Ovary (tissue), 9 donors: ENCODE measurements around the gene SPRY2. TPM values are rescaled to one million over a fixed set of nuclear protein-coding genes. Genes with fewer than 3 reads are reported as not detected.
"Not testable (repeated sequence)": the region's sequence is repeated elsewhere in the genome, so short reads cannot be mapped to it uniquely, and the experiment has no call there.

Source experiments
- DNase-seq, 5 donors: peaks; one replicate each; pipeline ENCODE4 v3.0.0-alpha.2; 2019 to 2020
- H3K27ac ChIP-seq, 2 donors: fragments of 200-600 bp; one replicate each; pipeline versions ENCODE4 v1.5.1 to v1.8.0; 2019 to 2022
- H3K27me3 ChIP-seq: fragments of 200-600 bp; one replicate; pipeline ENCODE4 v1.8.0; 2022
- H3K36me3 ChIP-seq: fragments of 200-600 bp; sonication (generic); one replicate; pipeline ENCODE4 v1.5.1; 2019
- H3K4me1 ChIP-seq: one replicate; pipeline ENCODE4 v1.8.1; 2013; ENCODE audit warnings: mild to moderate bottlenecking, moderate library complexity; ENCODE audit not compliant: insufficient read depth
- H3K4me3 ChIP-seq: fragments of 200-600 bp; sonication (generic); one replicate; pipeline ENCODE4 v1.5.1; 2017
- H3K9me3 ChIP-seq, 2 donors: fragments of 200-600 bp in 1 of 2; sonication (generic) in 1 of 2; one replicate each; pipeline versions ENCODE4 v1.5.1 to v1.8.1; 2013 to 2019; ENCODE audit warnings: mild to moderate bottlenecking in 1 of 2, moderate library complexity in 1 of 2
- EP300 ChIP-seq: sonication (generic); formaldehyde crosslinking; IDR thresholded peaks from one replicate; pipeline ENCODE4 v1.6.1; 2017; ENCODE audit warnings: antibody characterized with exemption
- POLR2A ChIP-seq: fragments of 450-650 bp; IDR thresholded peaks from one replicate; pipeline ENCODE4 v1.6.1; 2017; ENCODE audit warnings: antibody characterized with exemption, mild to moderate bottlenecking, moderate library complexity
- whole genome bisulfite sequencing, 3 donors: extraction: QIAGEN DNeasy Blood & Tissue Kit in 1 of 3; methylation state at CpG; one replicate each; pipeline versions ENCODE4 v1.1.5 to v1.1.7; 2013 to 2017; 5-methylcytosine and 5-hydroxymethylcytosine counted together
- intact Hi-C, 4 donors: fragments of 100-400 bp; cut with DNase I; formaldehyde crosslinking; loops; one replicate each; pipeline versions ENCODE4 v1.11.0 to v1.15.1; 2022 to 2023
- polyA plus RNA-seq, 2 donors: library from polyadenylated mRNA; stranded (reverse); fragments of 200-250 nt in 1 of 2; fragments of 350-450 nt in 1 of 2; fragmentation: Illumina TruSeq in 1 of 2; extraction: RNeasy Lipid Tissue Mini Kit (QIAGEN cat#74804) in 1 of 2; gene quantifications; one replicate each; pipeline ENCODE4 v1.2.3, GENCODE V29; 2013 to 2014
- total RNA-seq, 7 donors: library from RNA; depleted of rRNA in 2 of 7; stranded (reverse); fragments of >200 nt in 2 of 7; fragmentation: NEBNext Ultra II Directional in 3 of 7; extraction: Animal tissue kit (Norgen Biotek cat#: 25700) in 3 of 7; gene quantifications; one replicate each; pipeline versions ENCODE4 v1.1.0 to v1.2.4, GENCODE V29; 2016 to 2023
- TF ChIP-seq, protein P1 (sequence below), 3 donors: fragments of 450-650 bp in 2 of 3; fragments of 200-600 bp in 1 of 3; IDR thresholded peaks; one replicate each; pipeline versions ENCODE4 v1.5.1 to v1.8.0; 2016 to 2022; ENCODE audit warnings: antibody characterized with exemption in 3 of 3, mild to moderate bottlenecking in 1 of 3
- donor health status: DM: no; HTN: no; CAD: no; lungs with moderate emphysema.
- donor health status: DM: no; HTN: no; CAD: no.
- donor health status: Bipolar disorder and iron deficiency.
- donor health status: DM: yes; HTN: yes; CAD: no.
- donor health status: DM: no; HTN: no; CAD: no.
- donor health status: DM: yes; HTN: yes; CAD: no.

Gene SPRY2
- total and polyA plus RNA-seq, 9 donors: 11.5 to 28.5 (median 16.5) TPM

DNA sequence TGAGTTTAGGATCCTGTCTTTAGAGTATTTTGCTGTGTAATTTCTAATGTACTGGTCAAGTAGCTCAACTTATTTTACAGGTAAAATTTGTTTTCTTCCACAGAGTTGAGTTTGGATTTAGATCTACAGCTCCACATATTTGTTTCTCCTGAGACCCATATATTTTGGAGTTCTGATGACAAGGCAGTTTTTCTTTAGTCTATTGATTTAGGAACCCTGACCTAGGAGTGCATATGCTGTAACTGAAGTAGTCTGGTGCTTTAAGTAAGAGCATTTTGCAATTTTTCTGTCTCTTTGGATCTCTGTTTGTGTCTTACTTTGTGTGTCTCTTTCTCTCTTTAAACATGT, 19.5 kb upstream of the SPRY2 start:
- no peaks in the 10 kb centered on the region for H3K36me3 ChIP-seq
- H3K4me3 ChIP-seq: no peak overlapping the region
- no peak overlapping the region for H3K27ac ChIP-seq
- no peaks in the 10 kb centered on the region for H3K27me3 ChIP-seq
- intact Hi-C loops: no loop called here
- no peaks in the 10 kb centered on the region for H3K9me3 ChIP-seq
- TF ChIP-seq, protein P1, sequence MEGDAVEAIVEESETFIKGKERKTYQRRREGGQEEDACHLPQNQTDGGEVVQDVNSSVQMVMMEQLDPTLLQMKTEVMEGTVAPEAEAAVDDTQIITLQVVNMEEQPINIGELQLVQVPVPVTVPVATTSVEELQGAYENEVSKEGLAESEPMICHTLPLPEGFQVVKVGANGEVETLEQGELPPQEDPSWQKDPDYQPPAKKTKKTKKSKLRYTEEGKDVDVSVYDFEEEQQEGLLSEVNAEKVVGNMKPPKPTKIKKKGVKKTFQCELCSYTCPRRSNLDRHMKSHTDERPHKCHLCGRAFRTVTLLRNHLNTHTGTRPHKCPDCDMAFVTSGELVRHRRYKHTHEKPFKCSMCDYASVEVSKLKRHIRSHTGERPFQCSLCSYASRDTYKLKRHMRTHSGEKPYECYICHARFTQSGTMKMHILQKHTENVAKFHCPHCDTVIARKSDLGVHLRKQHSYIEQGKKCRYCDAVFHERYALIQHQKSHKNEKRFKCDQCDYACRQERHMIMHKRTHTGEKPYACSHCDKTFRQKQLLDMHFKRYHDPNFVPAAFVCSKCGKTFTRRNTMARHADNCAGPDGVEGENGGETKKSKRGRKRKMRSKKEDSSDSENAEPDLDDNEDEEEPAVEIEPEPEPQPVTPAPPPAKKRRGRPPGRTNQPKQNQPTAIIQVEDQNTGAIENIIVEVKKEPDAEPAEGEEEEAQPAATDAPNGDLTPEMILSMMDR (IDR thresholded peaks at IDR 0.05): no peak
- no peak for TF ChIP-seq POLR2A
- no peak for TF ChIP-seq EP300
- H3K4me1 ChIP-seq: no peaks in the 10 kb centered on the region
- no peak for DNase-seq

DNA sequence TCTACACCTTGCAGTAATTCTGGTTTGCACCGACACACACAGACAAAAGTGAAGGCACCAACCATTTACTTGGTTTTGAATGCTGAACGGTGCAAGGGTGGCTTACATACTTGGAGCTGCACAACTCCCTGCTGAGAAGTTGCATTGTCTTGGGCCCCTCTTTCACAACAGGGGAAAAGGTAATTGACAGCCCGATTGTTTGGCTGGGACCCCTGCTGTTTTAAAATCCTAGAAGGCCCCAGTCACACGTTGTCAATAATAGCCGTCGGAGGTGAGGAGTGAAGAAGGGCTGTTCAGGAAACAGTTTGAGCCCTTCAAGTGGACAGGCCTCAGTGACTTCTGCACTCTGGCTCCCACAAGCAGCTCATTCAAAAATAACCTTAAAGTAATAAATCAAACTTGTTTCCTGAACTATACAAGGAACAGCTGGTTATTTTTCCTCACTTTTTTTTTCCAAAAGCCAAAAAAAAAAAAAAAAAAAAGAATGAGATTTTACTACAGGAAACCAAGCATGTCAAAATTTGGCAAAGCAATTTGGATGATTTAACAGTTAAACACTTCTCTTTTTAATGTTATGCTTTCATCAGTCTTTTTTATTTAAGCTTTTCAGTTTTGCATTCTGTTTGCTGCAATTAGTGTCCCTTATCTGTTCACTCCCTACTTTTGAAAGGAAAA, 19.0 kb upstream of the SPRY2 start:
- intact Hi-C loops: loop anchor here in 1 of 4 donors (5.0 kb wide), 1 partner anchor 688 kb away; no protein-coding TSS in a partner anchor
- Histone ChIP-seq H3K9me3 (no peaks in the 10 kb centered on the region), H3K27ac (no peak overlapping the region), H3K4me3 (no peak overlapping the region), H3K36me3 (no peaks in the 10 kb centered on the region), H3K27me3 (no peaks in the 10 kb centered on the region), H3K4me1 (no peaks in the 10 kb centered on the region)
- WGBS, 3 donors: 33 to 44% (median 36%) methylated on average over 6 of the region's 6 CpGs
- TF ChIP-seq, protein P1 (IDR thresholded peaks at IDR 0.05): no peak
- TF ChIP-seq EP300: no peak
- no peak for TF ChIP-seq POLR2A
- DNase-seq: no peak

DNA sequence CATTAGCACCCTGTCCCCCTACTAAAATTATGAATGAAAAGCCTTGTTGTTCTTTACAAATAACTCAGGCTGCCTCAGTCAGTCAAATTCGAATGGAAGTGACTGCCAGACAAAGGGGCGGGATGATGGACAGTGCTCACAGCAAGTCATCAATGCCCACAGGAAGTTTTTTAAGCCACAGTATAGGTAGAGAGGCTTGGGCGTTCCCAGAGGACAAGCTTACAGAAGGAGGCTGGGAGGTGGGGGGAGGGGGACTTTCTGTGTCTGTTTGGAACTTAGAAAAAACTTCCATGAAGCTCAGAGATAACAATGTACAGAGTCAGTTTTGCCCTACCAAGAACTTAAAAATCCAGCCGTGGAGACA, 18.5 kb upstream of the SPRY2 start:
- Histone ChIP-seq H3K9me3 (no peaks in the 10 kb centered on the region), H3K4me1 (no peaks in the 10 kb centered on the region), H3K4me3 (no peak overlapping the region), H3K27me3 (no peaks in the 10 kb centered on the region), H3K36me3 (no peaks in the 10 kb centered on the region), H3K27ac (no peak overlapping the region)
- WGBS, 3 donors: 75 to 78% (median 75%) methylated on average over 4 of the region's 4 CpGs
- no peak for DNase-seq
- intact Hi-C loops: loop anchor here in 1 of 4 donors (5.0 kb wide), 1 partner anchor 687 kb away; no protein-coding TSS in a partner anchor
- TF ChIP-seq, protein P1 (IDR thresholded peaks at IDR 0.05): no peak
- TF ChIP-seq EP300 (no peak), POLR2A (no peak)

DNA sequence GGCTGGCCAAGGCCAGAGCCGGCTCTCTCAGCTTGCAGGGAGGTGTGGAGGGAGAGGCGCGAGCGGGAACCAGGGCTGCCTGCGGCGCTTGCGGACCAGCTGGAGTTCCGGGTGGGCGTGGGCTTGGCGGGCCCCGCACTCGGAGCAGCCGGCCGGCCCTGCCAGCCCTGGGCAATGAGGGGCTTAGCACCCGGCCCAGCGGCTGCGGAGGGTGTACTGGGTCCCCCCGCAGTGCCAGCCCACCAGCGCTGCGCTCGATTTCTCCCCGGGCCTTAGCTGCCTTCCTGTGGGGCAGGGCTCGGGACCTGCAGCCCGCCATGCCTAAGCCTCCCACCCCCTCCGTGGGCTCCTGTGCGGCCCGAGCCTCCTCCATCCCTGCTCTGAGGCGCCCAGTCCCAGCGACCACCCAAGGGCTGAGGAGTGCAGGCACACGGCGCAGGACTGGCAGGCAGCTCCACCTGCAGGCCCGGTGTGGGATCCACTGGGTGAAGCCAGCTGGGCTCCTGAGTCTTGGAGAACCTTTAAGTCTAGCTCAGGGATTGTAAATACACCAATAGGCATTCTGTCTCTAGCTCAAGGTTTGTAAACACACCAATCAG, 14.7 kb upstream of the SPRY2 start:
- not testable (repeated sequence) for H3K9me3 ChIP-seq, H3K27me3 ChIP-seq, H3K36me3 ChIP-seq, H3K27ac ChIP-seq, DNase-seq, H3K4me1 ChIP-seq, H3K4me3 ChIP-seq
- 96 to 98% (median 97%) methylated on average over 12 to 32 of the region's 32 CpGs for WGBS, 3 donors
- intact Hi-C loops: loop anchor here in 1 of 4 donors (5.0 kb wide), 1 partner anchor 683 kb away; no protein-coding TSS in a partner anchor

DNA sequence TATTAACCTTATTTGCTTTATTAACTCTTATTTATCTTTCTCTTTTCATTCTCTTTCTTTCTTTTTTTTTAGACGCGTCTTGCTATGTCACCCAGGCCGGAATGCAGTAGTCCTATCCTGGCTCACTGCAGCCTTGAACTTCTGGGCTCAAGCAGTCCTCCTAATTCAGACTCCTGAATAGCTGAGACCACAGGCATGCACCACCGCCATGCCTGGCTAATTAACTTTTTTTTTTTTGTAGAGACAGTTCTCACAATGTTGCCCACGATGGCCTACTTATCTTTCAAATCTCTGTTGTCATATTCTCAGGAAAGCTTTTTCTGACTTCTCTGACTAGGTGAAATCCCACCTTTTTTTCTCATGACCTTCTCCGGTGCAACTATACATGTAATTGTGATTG, 7.8 kb upstream of the SPRY2 start:
- 56 to 75% (median 60%) methylated on average over 6 of the region's 6 CpGs for WGBS, 3 donors
- Histone ChIP-seq H3K36me3 (no peaks in the 10 kb centered on the region), H3K9me3 (no peaks in the 10 kb centered on the region), H3K27me3 (no peaks in the 10 kb centered on the region), H3K27ac (no peak overlapping the region), H3K4me1 (no peaks in the 10 kb centered on the region), H3K4me3 (no peak overlapping the region)
- TF ChIP-seq POLR2A: no peak
- TF ChIP-seq, protein P1 (IDR thresholded peaks at IDR 0.05): no peak
- no peak for TF ChIP-seq EP300
- DNase-seq: no peak
- intact Hi-C loops: loop anchor here in 1 of 4 donors (10.0 kb wide), 1 partner anchor 674 kb away; no protein-coding TSS in a partner anchor
